Right atrium auricular region (tissue), 2 donors: Measurements from ENCODE around the gene CCDC12. TPM values are rescaled to one million over a fixed set of nuclear protein-coding genes. Genes with fewer than 3 reads are reported as not detected.

Experiments used
- DNase-seq: peaks from one replicate; pipeline ENCODE4 v3.0.0-alpha.2; 2019; ENCODE audit warnings: low spot score
- H3K27ac ChIP-seq, 2 donors: fragments of 200-600 bp; sonication (generic); 1 replicate in 1 of 2; 2 replicates in 1 of 2; pipeline ENCODE4 v1.5.1; 2016 to 2019
- H3K27me3 ChIP-seq, 2 donors: fragments of 200-600 bp; sonication (generic); one replicate each; pipeline versions ENCODE4 v1.5.1 to v1.6.0; 2017 to 2019
- H3K36me3 ChIP-seq: fragments of 200-600 bp; sonication (generic); one replicate; pipeline ENCODE4 v1.5.1; 2016
- H3K4me1 ChIP-seq, 2 donors: fragments of 200-600 bp; sonication (generic); one replicate each; pipeline versions ENCODE4 v1.5.1 to v1.6.0; 2017 to 2019
- H3K4me3 ChIP-seq, 2 donors: fragments of 200-600 bp; sonication (generic); 1 replicate in 1 of 2; 2 replicates in 1 of 2; pipeline ENCODE4 v1.5.1; 2017 to 2019; ENCODE audit warnings: mild to moderate bottlenecking in 1 of 2, moderate library complexity in 1 of 2
- H3K9me3 ChIP-seq, 2 donors: fragments of 200-600 bp; sonication (generic); one replicate each; pipeline ENCODE4 v1.5.1; 2019
- CTCF ChIP-seq, 2 donors: fragments of 200-600 bp; sonication (generic); IDR thresholded peaks; one replicate each; pipeline ENCODE4 v1.5.1; 2019; ENCODE audit warnings: antibody characterized with exemption in 2 of 2
- total RNA-seq, 2 donors: library from RNA; depleted of rRNA; stranded (reverse); fragments of >200 nt; gene quantifications; one replicate each; pipeline ENCODE4 v1.1.0, GENCODE V29; 2016

CCDC12 gene
- total RNA-seq, 2 donors from 2014 or later, result 27.5 to 38.6 TPM

- Histone ChIP-seq H3K4me3 (no peak overlapping the region), H3K27ac (no peak overlapping the region), H3K36me3 (peaks cover 90% of the 10 kb centered on the region), H3K27me3 (no peaks in the 10 kb centered on the region), H3K9me3 (peaks cover 0 to 9% of the 10 kb centered on the region in 2 donors), H3K4me1 (peaks cover 0 to 39% of the 10 kb centered on the region in 2 donors)
- TF ChIP-seq CTCF (IDR thresholded peaks at IDR 0.05), result no peak
- DNase-seq, result no peak
Observed at GRCh38 chr3:46921871-46922271, 54.7 kb downstream of the CCDC12 start.

GRCh38 chr3:46921041-46921440, 55.5 kb downstream of the CCDC12 start:
- DNase-seq, result no peak
- no peak overlapping the region for H3K27ac ChIP-seq
- H3K4me1 ChIP-seq, result peaks cover 0 to 31% of the 10 kb centered on the region in 2 donors
- no peak overlapping the region for H3K4me3 ChIP-seq
- H3K36me3 ChIP-seq, result peaks cover 90% of the 10 kb centered on the region
- no peaks in the 10 kb centered on the region for H3K27me3 ChIP-seq
- H3K9me3 ChIP-seq, result peaks cover 0 to 9% of the 10 kb centered on the region in 2 donors
- TF ChIP-seq CTCF (IDR thresholded peaks at IDR 0.05), result no peak

DNA sequence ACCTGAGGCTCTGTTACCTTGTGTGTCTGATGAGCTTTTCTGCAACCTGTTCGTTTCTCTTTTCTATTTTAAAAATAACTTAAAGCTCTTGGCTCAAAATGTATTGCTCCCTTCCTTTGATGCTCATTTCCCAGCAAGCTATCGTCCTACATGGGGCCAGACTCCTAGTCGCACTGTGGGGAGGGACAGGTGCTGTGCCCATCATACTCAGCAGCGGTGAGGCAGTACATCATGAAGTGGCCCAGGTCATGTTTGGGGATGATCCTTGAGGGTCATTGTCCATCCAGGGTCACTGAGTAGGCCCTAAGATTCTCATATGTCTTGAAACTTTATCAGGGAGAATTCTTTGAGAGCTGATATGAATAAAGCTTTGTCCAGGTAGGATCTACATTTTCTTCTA, 57.9 kb downstream of the CCDC12 start:
- no peak overlapping the region for H3K4me3 ChIP-seq
- no peaks in the 10 kb centered on the region for H3K27me3 ChIP-seq
- peaks cover 0 to 9% of the 10 kb centered on the region in 2 donors for H3K9me3 ChIP-seq
- TF ChIP-seq CTCF (IDR thresholded peaks at IDR 0.05), result no peak
- DNase-seq, result no peak
- H3K27ac ChIP-seq, result no peak overlapping the region
- peaks cover 0 to 7% of the 10 kb centered on the region in 2 donors for H3K4me1 ChIP-seq
- peaks cover 70% of the 10 kb centered on the region for H3K36me3 ChIP-seq

GRCh38 chr3:46918202-46918601, 58.3 kb downstream of the CCDC12 start:
- TF ChIP-seq CTCF (IDR thresholded peaks at IDR 0.05), result no peak
- no peak for DNase-seq
- Histone ChIP-seq H3K36me3 (peaks cover 65% of the 10 kb centered on the region), H3K4me1 (peaks cover 0 to 2% of the 10 kb centered on the region in 2 donors), H3K4me3 (no peak overlapping the region), H3K27ac (no peak overlapping the region), H3K27me3 (no peaks in the 10 kb centered on the region), H3K9me3 (peaks cover 0 to 9% of the 10 kb centered on the region in 2 donors)

GRCh38 chr3:46917257-46917656, 59.3 kb downstream of the CCDC12 start:
- peaks cover 56% of the 10 kb centered on the region for H3K36me3 ChIP-seq

More at GRCh38 chr3:46917257-46917656, 59.3 kb downstream of the CCDC12 start:
- no peak overlapping the region for H3K4me3 ChIP-seq
- H3K9me3 ChIP-seq, result peaks cover 0 to 9% of the 10 kb centered on the region in 2 donors
- H3K27ac ChIP-seq, result no peak overlapping the region
- no peak for TF ChIP-seq CTCF (IDR thresholded peaks at IDR 0.05)
- H3K4me1 ChIP-seq, result no peaks in the 10 kb centered on the region
- H3K27me3 ChIP-seq, result no peaks in the 10 kb centered on the region
- no peak for DNase-seq
